GM10248 (cell line): ENCODE data around the gene DCAF7.

Experiments
- CTCF ChIA-PET: fragments of 300-600 bp; sonication (Branson Sonifier 250); formaldehyde crosslinking; extraction: SDS; loops from one replicate; lab custom pipeline; 2021; ENCODE audit warnings: antibody characterized with exemption; lab: Yijun Ruan, JAX
- POLR2A ChIA-PET: fragments of 350-650 bp; sonication (Branson Sonifier 250); formaldehyde crosslinking; extraction: SDS; loops from one replicate; lab custom pipeline; 2020; ENCODE audit warnings: antibody characterized with exemption; lab: Yijun Ruan, JAX
- DNase-seq: peaks from one replicate; pipeline ENCODE4 v3.0.0; 2012; ENCODE audit errors: extremely low spot score
- CTCF ChIP-seq: IDR thresholded peaks from 2 replicates; pipeline ENCODE4 v1.5.1; 2012; ENCODE audit warnings: mild to moderate bottlenecking, low read depth; ENCODE audit errors: extremely low read depth, missing control alignments, control extremely low read depth

Gene DCAF7

DNA sequence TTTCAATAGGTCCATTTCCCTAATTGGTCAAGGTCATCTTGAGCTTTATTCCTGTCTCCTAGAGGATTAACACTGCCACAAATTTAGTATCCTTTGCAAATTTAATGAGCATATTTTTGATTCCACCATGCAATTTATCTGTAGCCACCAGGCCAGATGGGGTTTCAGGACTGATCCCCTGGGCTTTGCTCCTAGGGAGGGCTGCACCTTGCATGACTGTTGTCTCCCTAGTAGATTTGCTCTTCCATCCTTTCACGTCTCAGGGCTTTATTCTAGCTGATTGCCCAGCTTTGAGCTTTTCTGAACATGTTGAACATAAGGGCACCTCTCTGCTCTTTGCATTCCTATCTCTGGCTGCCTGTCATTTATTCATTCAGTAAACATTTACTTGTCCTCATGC, 34.9 kb upstream of the DCAF7 start:
- ChIA-PET POLR2A (no interaction called here), CTCF (interaction anchor here (1.0 to 1.7 kb wide), 6 partner anchors 7 to 109 kb away, joined by 3 to 6 read pairs (median 3); no protein-coding TSS in a partner anchor)
- DNase-seq, result no peak
- TF ChIP-seq CTCF, result no peak

DNA sequence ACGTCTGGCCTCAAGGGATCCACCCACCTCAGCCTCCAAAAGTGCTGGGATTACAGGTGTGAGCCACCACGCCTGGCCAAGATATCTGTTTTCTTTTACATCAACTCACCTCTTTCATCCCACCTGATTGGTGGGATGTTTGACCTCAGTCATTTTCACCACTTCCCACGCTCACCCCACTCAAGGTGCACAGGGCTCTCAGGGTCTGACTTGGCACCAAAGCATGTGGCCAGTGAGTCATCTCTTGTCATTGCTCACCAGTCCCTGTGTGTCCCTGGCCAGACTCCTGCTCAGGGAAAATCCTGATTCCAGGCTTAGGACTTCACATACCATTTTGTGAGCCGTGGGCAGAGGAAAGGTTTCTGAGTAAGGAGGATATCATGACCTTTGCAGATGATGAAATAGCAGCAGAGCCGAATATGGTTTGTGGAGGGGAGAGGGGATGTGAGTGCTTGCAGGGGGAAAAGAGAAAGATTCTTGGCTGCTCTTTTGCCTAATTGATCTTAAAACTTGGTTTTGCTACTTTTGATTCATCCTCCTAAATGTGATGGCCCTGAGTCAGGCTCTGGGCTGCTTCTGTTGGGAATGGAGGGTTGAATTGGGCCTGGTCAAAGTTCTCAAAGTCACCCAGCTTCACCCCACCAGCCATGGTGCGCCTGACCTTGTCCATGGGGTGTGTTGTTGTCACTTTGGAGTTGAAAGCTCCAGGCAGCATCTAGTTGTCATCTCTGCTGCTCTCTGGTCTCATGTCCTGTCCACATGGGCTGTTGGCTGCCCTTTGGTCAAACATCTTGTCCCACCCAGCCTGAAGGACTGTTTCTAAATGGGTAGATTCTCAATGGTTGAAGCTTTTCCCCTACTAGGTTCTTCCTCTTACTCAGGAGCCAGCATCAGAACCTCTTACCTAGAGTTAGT, 33.1 kb upstream of the DCAF7 start:
- ChIA-PET CTCF (interaction anchor here (1.0 to 1.2 kb wide), 2 partner anchors 38 to 91 kb away, joined by 3 read pairs; no protein-coding TSS in a partner anchor), POLR2A (no interaction called here)
- DNase-seq, result no peak
- TF ChIP-seq CTCF, result no peak

DNA sequence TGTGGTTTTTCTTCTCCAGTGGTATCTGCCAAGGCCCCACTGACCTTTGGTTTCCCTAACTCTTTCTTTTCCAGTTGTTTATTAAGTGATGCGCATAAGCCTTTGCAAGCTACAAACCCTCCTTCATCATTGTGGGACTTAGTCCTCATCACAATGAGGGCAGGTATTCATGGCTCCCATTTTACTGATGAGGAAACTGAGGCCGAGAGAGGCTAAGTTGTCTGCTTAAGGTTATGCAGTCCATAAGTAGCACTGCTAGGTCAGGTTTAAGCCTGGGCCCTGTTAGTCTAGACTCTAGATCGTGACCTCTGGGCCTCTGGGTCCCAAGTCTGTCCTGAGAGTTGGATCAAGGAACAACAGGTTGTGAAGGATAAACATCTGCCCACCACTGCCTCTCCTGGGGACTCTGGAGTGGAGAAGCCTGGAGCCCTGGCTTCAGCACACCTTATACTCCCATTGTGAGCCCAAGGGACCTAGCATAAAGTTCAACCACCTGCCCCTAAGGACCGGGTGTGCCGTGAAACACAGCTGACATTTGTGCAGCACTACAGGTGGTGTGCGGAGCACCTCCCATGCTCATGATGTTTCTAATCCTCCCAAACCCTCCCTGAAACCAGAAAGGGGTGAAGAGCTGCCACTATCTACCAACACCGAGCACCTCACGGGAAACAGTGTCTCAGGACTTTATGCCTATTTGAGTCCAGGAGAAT, 32.3 kb upstream of the DCAF7 start:
- DNase-seq, result no peak
- CTCF ChIA-PET, result interaction anchor here (1.0 to 1.2 kb wide), 2 partner anchors 39 to 92 kb away, joined by 3 read pairs; no protein-coding TSS in a partner anchor
- POLR2A ChIA-PET, result no interaction called here
- TF ChIP-seq CTCF, result no peak

- CTCF ChIA-PET, result interaction anchor here (1.4 kb wide), 2 partner anchors 94 to 113 kb away, joined by 3 to 4 read pairs; no protein-coding TSS in a partner anchor
- POLR2A ChIA-PET, result no interaction called here
- no peak for DNase-seq
- no peak for TF ChIP-seq CTCF
Observed at GRCh38 chr17:63519116-63519881, 31.0 kb upstream of the DCAF7 start.

DNA sequence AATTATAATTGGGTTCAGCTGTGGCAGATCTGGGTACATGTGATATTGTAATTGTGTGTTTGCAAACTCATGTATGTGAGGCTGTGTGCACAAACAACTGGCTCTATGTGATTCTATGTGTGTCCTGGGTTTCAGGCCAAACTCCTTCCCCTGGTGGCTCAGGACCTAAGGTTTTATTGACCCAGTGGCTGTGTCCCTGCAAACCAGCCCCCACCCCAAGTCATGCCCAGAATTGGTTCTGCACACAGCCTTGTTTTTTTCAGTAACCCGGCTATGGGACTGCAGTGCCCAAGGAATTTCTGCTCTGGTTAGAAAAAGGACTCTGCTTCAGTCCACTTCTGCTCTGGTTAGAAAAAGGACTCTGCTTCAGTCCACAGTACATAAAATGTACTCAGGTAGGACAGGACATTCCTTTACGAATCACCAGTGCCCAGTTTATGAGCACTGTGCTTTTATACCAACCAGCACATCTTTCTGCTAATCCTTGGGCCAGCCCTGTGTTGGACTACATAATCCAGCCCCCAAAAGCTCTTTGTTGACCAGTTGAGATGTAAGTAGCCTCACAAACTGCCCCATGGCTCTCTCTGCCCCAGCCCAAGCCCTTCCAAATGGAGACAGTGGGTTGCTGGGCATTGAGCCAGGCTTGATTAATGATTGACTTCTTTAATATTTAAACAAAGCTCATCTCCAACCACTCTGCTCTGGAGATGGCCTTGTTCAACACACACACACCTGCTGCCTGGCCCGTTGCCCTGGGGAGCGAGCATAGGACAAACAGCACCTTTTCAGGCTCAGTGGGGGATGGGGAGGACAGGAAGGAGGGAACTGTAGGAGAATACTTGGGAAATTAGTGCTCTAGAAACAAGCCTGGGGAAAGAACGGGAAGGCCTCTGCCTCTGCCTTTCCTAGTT, 30.1 kb upstream of the DCAF7 start:
- no peak for TF ChIP-seq CTCF
- DNase-seq, result no peak
- ChIA-PET POLR2A (no interaction called here), CTCF (interaction anchor here (1.4 kb wide), 2 partner anchors 95 to 113 kb away, joined by 3 to 4 read pairs; no protein-coding TSS in a partner anchor)
